Fibroblast of the aortic adventitia (primary cell): ENCODE data around the gene TEX264. TPM values are rescaled to one million over a fixed set of nuclear protein-coding genes. Genes with fewer than 3 reads are reported as not detected.

Experiments
- DNase-seq: peaks from one replicate; pipeline ENCODE4 v3.0.0-alpha.2; 2010; ENCODE audit warnings: low read depth
- H3K4me3 ChIP-seq: 2 replicates; pipeline ENCODE4 v1.5.1; 2011; ENCODE audit warnings: low read depth, mild to moderate bottlenecking, control low read depth, low read length, moderate library complexity
- total RNA-seq: library from RNA; depleted of rRNA; stranded (reverse); fragments of >200 nt; gene quantifications from 2 replicates; pipeline ENCODE4 v1.2.3, GENCODE V29; 2012; ENCODE audit warnings: low replicate concordance
- TF ChIP-seq, protein P1 (sequence below): IDR thresholded peaks from 2 replicates; pipeline ENCODE4 v1.5.1; 2011; ENCODE audit warnings: mild to moderate bottlenecking, low read length, control low read depth, inconsistent platforms; ENCODE audit not compliant: insufficient read depth

The TEX264 gene
- total RNA-seq, 1 donor = 38.7 TPM

GRCh38 chr3:51675201-51675611, 4.2 kb downstream of the TEX264 start:
- TF ChIP-seq, protein P1, sequence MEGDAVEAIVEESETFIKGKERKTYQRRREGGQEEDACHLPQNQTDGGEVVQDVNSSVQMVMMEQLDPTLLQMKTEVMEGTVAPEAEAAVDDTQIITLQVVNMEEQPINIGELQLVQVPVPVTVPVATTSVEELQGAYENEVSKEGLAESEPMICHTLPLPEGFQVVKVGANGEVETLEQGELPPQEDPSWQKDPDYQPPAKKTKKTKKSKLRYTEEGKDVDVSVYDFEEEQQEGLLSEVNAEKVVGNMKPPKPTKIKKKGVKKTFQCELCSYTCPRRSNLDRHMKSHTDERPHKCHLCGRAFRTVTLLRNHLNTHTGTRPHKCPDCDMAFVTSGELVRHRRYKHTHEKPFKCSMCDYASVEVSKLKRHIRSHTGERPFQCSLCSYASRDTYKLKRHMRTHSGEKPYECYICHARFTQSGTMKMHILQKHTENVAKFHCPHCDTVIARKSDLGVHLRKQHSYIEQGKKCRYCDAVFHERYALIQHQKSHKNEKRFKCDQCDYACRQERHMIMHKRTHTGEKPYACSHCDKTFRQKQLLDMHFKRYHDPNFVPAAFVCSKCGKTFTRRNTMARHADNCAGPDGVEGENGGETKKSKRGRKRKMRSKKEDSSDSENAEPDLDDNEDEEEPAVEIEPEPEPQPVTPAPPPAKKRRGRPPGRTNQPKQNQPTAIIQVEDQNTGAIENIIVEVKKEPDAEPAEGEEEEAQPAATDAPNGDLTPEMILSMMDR = no peak
- H3K4me3 ChIP-seq = no peak overlapping the region
- DNase-seq = peak; percentile 64

GRCh38 chr3:51676102-51676640, 5.1 kb downstream of the TEX264 start:
- no peak overlapping the region for H3K4me3 ChIP-seq
- TF ChIP-seq, protein P1 = no peak
- DNase-seq = no peak

GRCh38 chr3:51677358-51677757, 6.3 kb downstream of the TEX264 start:
- no peak for DNase-seq
- no peak overlapping the region for H3K4me3 ChIP-seq
- TF ChIP-seq, protein P1 = no peak

DNA sequence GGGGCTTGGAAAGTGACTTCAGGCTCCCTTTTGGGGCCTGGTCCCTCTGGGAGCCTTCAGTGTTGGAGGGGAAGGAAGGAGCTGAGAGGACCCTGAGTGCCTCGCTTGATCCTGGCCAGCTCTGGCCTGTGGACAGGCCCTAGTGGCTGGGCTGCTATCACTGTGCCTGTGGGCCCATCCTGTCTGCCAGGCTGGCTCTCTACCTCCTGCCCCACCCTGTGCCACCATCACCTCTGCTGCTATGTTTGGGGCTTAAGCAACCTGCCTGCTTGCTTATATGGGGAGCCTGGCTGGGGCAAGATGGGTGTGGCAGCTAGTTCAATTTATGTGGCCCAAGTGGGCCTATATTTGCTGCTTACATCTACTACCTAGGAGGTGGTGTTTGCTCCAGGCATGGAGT, 7.1 kb downstream of the TEX264 start:
- no peak overlapping the region for H3K4me3 ChIP-seq
- no peak for DNase-seq
- TF ChIP-seq, protein P1 = no peak

GRCh38 chr3:51678641-51679040, 7.6 kb downstream of the TEX264 start:
- H3K4me3 ChIP-seq = no peak overlapping the region
- TF ChIP-seq, protein P1 = no peak
- no peak for DNase-seq

DNA sequence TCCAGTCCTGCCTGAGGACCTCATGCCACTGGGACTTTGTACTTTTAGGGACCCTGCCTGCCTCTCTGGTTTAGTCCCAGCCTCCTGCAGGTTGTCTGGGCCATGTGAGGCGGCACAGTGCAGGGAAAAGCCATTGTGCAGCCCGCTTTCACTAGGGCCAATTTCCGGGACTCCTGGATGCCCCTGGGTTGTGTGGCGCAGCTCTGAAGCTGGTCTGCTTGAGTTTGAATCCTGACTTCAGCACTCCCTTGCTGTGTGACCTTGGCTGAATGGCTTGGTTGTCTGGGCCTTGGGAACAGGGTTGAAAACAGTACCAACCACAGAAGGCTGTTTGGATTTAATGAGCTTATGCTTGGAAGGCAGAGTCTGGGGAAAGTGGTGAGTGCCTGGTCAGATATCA, 8.3 kb downstream of the TEX264 start:
- DNase-seq = no peak
- TF ChIP-seq, protein P1 = no peak
- H3K4me3 ChIP-seq = no peak overlapping the region

DNA sequence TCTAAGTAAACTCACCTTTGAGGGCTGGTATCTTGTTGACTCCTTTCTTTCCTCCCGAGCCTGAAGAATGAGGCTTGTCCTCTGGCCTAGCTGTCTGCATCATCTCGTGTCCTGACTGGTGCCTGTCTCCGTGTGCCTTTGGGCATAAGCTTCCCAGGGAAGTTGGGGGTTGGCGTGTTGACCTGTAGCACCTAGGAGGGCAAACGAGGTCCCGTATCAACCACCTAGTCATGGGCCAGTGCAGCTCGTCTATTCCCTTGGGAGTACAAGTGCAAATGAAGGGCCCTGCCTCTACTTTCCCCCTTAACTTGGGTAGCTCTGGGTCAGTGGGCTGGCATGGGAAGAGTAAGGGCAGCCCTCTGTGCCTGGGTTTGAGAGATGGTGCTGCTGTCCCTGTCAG, 8.7 kb downstream of the TEX264 start:
- no peak overlapping the region for H3K4me3 ChIP-seq
- TF ChIP-seq, protein P1 = no peak
- no peak for DNase-seq
